Fibroblast of pulmonary artery (primary cell): ENCODE data around the gene SH3TC1.
A peak's percentile ranks its signal among the peaks of the same experiment; 100 is the strongest.

Experiments
- DNase-seq: peaks from one replicate; pipeline ENCODE4 v3.0.0-alpha.2; 2010; ENCODE audit warnings: low read depth
- H3K4me3 ChIP-seq: replicated peaks from 2 replicates; pipeline ENCODE4 v1.5.1; 2011; ENCODE audit warnings: low read depth, mild to moderate bottlenecking, control low read depth, low read length, moderate library complexity
- CTCF ChIP-seq: IDR thresholded peaks from 2 replicates; pipeline ENCODE4 v1.5.1; 2011; ENCODE audit warnings: mild to moderate bottlenecking, control low read depth, low read length, inconsistent platforms; ENCODE audit errors: missing control alignments

SH3TC1 gene

DNA sequence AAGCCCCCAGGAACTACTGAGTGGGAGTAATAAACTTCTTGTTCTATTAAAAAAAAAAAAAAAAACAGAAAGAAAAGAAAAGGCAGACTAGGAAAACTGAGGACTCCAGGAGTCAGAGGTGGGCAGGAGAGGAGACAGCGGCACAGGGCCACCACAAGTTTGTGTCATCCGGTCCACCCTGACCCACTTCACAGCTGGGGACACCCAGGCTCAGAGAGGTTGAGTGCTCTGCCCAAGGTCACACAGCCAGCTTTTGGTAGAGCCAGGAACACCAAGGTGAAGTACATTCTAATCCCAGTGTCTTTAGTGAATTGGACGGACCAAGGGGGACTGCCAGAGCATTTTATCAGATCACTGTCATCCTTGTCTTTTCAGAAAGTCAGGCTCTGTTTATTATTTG lies 24.1 kb upstream of the SH3TC1 start:
- no peak for DNase-seq
- no peak for TF ChIP-seq CTCF
- H3K4me3 ChIP-seq, result no peak overlapping the region

DNA sequence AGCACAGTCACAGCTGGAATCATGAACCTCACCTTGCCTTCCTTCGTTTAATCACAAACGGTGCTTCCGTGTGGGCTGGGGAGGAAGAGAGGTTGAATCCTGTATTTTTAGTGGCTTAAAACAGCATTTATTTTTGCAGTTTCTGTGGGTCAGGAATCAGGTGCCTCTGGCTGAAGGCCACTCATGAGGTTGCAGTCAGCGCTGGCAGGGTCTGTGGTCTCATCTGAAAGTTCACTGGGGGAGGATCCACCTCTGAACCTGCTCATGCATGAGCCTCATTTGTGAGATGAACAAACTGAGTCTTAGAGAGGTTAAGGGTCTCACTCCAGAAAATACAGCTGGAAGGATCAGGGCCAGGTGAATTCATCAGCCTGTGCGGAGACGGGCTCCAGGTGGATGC lies 23.4 kb upstream of the SH3TC1 start:
- DNase-seq, result no peak
- H3K4me3 ChIP-seq, result no peak overlapping the region
- no peak for TF ChIP-seq CTCF

DNA sequence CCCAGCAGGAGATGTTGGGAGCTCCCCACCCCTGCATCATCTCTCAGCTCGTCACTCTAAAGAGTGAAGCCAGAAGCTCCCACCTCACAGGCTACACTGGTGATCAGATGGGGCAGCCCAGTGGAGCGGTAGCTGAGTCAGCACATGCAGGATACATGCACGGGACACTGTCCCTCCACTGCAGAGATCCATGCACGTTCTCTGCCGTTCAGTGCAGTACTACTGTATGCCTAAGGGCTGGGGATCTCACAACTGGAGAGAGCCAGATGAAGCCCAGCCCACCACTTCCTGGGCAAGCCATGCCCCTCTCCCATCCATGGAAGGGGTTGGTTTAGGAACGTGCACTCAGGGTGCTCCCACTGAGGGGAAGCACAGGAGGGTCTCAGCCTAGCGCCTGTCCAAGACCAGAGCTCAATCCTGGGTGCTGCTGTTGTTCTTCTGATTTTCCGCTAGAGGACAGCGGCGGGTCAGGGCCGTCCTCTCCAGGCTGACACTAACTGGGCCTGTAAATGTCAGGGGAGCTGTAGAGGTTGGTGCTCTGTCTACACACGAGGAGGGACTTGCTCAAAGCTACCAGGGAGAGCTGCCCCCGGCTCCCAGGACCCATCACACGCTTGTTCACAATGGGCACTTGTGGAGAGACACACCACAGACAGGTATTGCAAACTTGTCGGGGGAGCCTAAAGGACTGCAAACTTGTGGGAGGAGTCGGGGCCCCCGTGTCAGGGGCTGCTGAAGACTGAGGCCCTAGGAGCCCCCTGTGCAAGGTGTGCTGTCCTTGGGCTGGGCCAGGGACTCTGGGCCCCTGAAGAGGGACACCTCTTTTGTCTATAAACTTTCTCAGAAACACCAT lies 22.3 kb upstream of the SH3TC1 start:
- no peak overlapping the region for H3K4me3 ChIP-seq
- DNase-seq, result peak; percentile 76
- peak; percentile 96 for TF ChIP-seq CTCF

- DNase-seq, result no peak
- TF ChIP-seq CTCF, result no peak
- H3K4me3 ChIP-seq, result no peak overlapping the region
These were observed 21.5 kb upstream of the SH3TC1 start for GRCh38 chr4:8177552-8177951.

GRCh38 chr4:8177956-8178355 lies 21.1 kb upstream of the SH3TC1 start:
- TF ChIP-seq CTCF, result no peak
- no peak for DNase-seq
- no peak overlapping the region for H3K4me3 ChIP-seq

- DNase-seq, result no peak
- H3K4me3 ChIP-seq, result no peak overlapping the region
- no peak for TF ChIP-seq CTCF
These were observed 20.0 kb upstream of the SH3TC1 start for GRCh38 chr4:8179074-8179473.

DNA sequence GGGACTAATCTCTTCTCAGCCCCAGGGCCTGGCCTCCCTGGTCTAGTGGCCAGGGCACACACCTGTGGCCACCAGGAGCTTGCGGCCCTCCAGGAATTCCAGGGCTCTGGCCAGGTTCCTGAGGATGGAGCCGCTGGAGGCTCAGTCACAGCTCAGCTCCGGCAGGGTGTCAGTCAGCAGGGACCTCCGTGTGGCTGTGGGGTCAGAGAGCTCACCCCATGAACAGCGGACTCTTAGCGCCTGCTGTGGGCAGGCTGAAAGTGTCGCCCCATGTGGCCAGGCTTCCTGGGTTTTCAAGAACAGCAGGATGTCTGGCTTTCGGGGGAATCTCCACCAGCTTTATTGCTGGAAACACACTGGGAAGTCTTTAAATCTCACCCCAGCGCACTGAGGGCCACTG lies 19.3 kb upstream of the SH3TC1 start:
- no peak overlapping the region for H3K4me3 ChIP-seq
- DNase-seq, result no peak
- no peak for TF ChIP-seq CTCF
